ENCODE data around the gene LMAN2L. TPM values are rescaled to one million over a fixed set of nuclear protein-coding genes. Genes with fewer than 3 reads are reported as not detected.
A peak's percentile ranks its signal among the peaks of the same experiment; 100 is the strongest.

Gene LMAN2L
- total RNA-seq, 1 experiment from 2014 or later: 17.6 TPM

DNA sequence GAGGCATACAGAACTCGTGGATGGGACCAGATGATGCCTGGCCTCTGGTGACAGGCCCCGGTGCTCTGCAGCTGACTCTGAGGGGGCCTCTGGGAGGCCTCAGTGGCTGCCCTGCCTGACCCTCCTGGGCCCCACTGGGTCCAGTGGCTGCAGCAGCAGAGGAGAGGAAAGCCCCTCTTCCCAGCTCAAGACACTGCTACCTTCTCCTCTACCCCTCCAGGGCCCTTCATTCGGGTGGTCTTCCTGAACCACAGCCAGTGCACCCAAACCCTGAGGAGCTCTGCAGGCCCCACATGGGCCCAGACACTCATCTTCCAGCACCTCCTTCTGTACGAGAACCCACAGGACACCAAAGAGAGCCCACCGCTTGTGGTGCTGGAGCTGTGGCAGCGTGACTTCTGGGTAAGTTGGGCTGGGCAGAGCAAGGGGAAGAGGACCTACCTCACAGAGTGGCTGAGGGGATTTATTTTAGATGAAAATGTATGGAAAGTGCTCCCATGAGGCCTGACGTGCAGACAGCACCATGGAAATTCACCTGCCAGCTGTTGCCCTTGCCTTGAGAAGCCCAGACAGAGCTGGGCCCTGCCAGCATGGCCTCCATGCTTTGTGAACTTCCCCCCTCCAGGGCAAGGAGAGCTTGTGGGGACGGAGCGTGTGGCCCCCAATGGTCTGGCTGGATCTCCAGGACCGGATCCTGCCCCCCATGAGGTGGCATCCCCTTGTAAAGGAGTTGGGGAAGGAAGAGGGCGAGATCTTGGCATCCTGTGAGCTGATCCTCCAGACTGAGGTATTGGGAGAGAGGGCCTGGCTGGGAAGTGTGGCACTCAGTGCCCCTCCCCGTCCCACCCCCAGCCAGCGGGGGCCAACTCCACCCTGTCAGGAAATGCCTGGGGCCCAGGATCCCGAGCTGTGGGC is 46.3 kb downstream of the LMAN2L start:
- no peak overlapping the region for H2BK15ac ChIP-seq (ENCODE audit: low read depth, low read length)
- H2BK12ac ChIP-seq (ENCODE audit: insufficient read length, low read depth, low read length): no peak overlapping the region
- H3K36me3 Mint-ChIP-seq (ENCODE audit: insufficient read depth in 1 of 3, low read depth in 3 of 3): no peaks in the 10 kb centered on the region
- no peaks in the 10 kb centered on the region for H3K9me3 ChIP-seq (ENCODE audit: control insufficient read depth, low read depth, low read length)
- H4K91ac ChIP-seq (ENCODE audit: insufficient read length, low read depth, low read length): no peak overlapping the region
- H3K4me1 ChIP-seq (ENCODE audit: insufficient read depth, low read length): no peaks in the 10 kb centered on the region
- no peaks in the 10 kb centered on the region for H3K4me1 Mint-ChIP-seq
- H2AK5ac ChIP-seq (ENCODE audit: insufficient read length, low read length): no peak overlapping the region
- H3K4ac ChIP-seq (ENCODE audit: low read depth, low read length): no peak overlapping the region
- no CpG with 5 or more reads among the region's 14 CpGs for whole genome bisulfite sequencing (ENCODE audit: extremely low coverage, insufficient read length, low lambda C conversion rate)
- H3K27me3 Mint-ChIP-seq (ENCODE audit: low read depth): no peaks in the 10 kb centered on the region; the same call in 1 of the 2 replicates
- no peak for DNase-seq
- no peak overlapping the region for H3K18ac ChIP-seq (ENCODE audit: insufficient read length, low read depth, low read length)
- H3T11ph ChIP-seq (ENCODE audit: low read length): no peak overlapping the region
- H3K27ac ChIP-seq (ENCODE audit: insufficient read length, low read depth, low read length): no peak overlapping the region
- H3K79me1 ChIP-seq (ENCODE audit: insufficient read depth, low read depth, low read length, poor library complexity, severe bottlenecking): no peaks in the 10 kb centered on the region
- no peaks in the 10 kb centered on the region for H3K23me2 ChIP-seq (ENCODE audit: insufficient read length, low read depth, low read length, poor library complexity, severe bottlenecking)
- H3K23ac ChIP-seq (ENCODE audit: insufficient read length, low read depth, low read length): no peak overlapping the region
- no peak overlapping the region; the same call in 1 of the 2 replicates for H3K14ac ChIP-seq (ENCODE audit: insufficient read depth, low read length)
- H2BK20ac ChIP-seq (ENCODE audit: low read depth, low read length, poor library complexity, severe bottlenecking): no peak overlapping the region
- no peaks in the 10 kb centered on the region for H3K27me3 ChIP-seq (ENCODE audit: insufficient read depth, low read length)
- H4K20me1 ChIP-seq (ENCODE audit: control insufficient read depth, insufficient read depth, insufficient read length): no peaks in the 10 kb centered on the region
- peak overlapping the region in 2 of 3 experiments; percentile 61 to 88; a peak in 2 of 7 replicates for H3K27ac Mint-ChIP-seq
- no peak overlapping the region for H4K5ac ChIP-seq (ENCODE audit: insufficient read length, low read depth, low read length)
- H3K4me2 ChIP-seq (ENCODE audit: insufficient read depth, insufficient read length, low read length): no peak overlapping the region
- H3K4me3 Mint-ChIP-seq: no peak overlapping the region
- H2BK5ac ChIP-seq (ENCODE audit: insufficient read length, low read length): no peak overlapping the region
- no peaks in the 10 kb centered on the region for H3K79me2 ChIP-seq (ENCODE audit: insufficient read depth, low read length)
- no peak overlapping the region for H2BK120ac ChIP-seq (ENCODE audit: low read depth, low read length, poor library complexity, severe bottlenecking)
- no peak overlapping the region for H2AFZ ChIP-seq (ENCODE audit: low read length)
- no peaks in the 10 kb centered on the region; a peak in 1 of 5 replicates for H3K9me3 Mint-ChIP-seq
- H4K8ac ChIP-seq (replicated peaks; ENCODE audit: insufficient read length, low read depth, low read length): no peak overlapping the region
- no peak overlapping the region for H3K56ac ChIP-seq (ENCODE audit: insufficient read length, low read depth, low read length)
- TF ChIP-seq, protein P1, sequence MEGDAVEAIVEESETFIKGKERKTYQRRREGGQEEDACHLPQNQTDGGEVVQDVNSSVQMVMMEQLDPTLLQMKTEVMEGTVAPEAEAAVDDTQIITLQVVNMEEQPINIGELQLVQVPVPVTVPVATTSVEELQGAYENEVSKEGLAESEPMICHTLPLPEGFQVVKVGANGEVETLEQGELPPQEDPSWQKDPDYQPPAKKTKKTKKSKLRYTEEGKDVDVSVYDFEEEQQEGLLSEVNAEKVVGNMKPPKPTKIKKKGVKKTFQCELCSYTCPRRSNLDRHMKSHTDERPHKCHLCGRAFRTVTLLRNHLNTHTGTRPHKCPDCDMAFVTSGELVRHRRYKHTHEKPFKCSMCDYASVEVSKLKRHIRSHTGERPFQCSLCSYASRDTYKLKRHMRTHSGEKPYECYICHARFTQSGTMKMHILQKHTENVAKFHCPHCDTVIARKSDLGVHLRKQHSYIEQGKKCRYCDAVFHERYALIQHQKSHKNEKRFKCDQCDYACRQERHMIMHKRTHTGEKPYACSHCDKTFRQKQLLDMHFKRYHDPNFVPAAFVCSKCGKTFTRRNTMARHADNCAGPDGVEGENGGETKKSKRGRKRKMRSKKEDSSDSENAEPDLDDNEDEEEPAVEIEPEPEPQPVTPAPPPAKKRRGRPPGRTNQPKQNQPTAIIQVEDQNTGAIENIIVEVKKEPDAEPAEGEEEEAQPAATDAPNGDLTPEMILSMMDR (conservative IDR thresholded peaks at IDR 0.05): no peak
- H3K9ac ChIP-seq (ENCODE audit: extremely low read depth, insufficient read length, low read length): no peak overlapping the region

Data from H9 (cell line).